K562 (cell line): Measurements from ENCODE around the gene PCNX3. TPM values are rescaled to one million over a fixed set of nuclear protein-coding genes. Genes with fewer than 3 reads are reported as not detected.
A peak's percentile ranks its signal among the peaks of the same experiment; 100 is the strongest.

ENCODE experiments used
- CCAR2 ChIP-seq: fragments of 200-400 bp; formaldehyde crosslinking; IDR thresholded peaks from 2 replicates; pipeline ENCODE4 v1.6.1; 2017; ENCODE audit warnings: mild to moderate bottlenecking, low read depth, low read length
- CHD4 ChIP-seq: fragments of 200-600 bp; sonication (generic); IDR thresholded peaks from 3 replicates; pipeline ENCODE4 v1.6.1; 2012; ENCODE audit warnings: low read depth, mild to moderate bottlenecking, mixed read lengths, low read length, inconsistent platforms; ENCODE audit not compliant: insufficient read depth, insufficient replicate concordance, poor library complexity, severe bottlenecking
- ELF4 ChIP-seq: fragments of 450-650 bp; formaldehyde crosslinking; IDR thresholded peaks from 2 replicates; pipeline ENCODE4 v1.4.0; 2022; ENCODE audit warnings: missing genetic modification characterization
- HDAC3 ChIP-seq: fragments of 450-650 bp; IDR thresholded peaks from 2 replicates; pipeline ENCODE4 v1.6.1; 2018; ENCODE audit warnings: borderline replicate concordance, mild to moderate bottlenecking, moderate library complexity; ENCODE audit not compliant: partially characterized antibody
- HNRNPK ChIP-seq: fragments of 200-400 bp; formaldehyde crosslinking; IDR thresholded peaks from one replicate; pipeline ENCODE4 v1.6.1; 2018; ENCODE audit warnings: mild to moderate bottlenecking, low read depth, low read length; ENCODE audit not compliant: poor library complexity, severe bottlenecking
- HOXB6 ChIP-seq: fragments of 250-450 bp; sonication (Bioruptor Pico); IDR thresholded peaks from 2 replicates; pipeline ENCODE4 v1.5.1; 2022; ENCODE audit warnings: mild to moderate bottlenecking, borderline replicate concordance
- KDM1A ChIP-seq, 2 experiments: fragments of 450-650 bp; IDR thresholded peaks; 2 replicates each; pipeline ENCODE4 v1.6.1; 2016; ENCODE audit warnings: mild to moderate bottlenecking in 2 of 2
- LCOR ChIP-seq: sonication (generic); formaldehyde crosslinking; IDR thresholded peaks from 2 replicates; pipeline ENCODE4 v1.8.0; 2022; ENCODE audit warnings: mild to moderate bottlenecking, missing genetic modification reagents
- MCM3 ChIP-seq: fragments of 450-650 bp; IDR thresholded peaks from 2 replicates; pipeline ENCODE4 v1.6.1; 2016
- SMARCA5 ChIP-seq: fragments of 450-650 bp; IDR thresholded peaks from 2 replicates; pipeline ENCODE4 v1.6.1; 2016
- SNRNP70 ChIP-seq: fragments of 200-400 bp; formaldehyde crosslinking; optimal IDR thresholded peaks from 2 replicates; pipeline ENCODE3; 2017; ENCODE audit warnings: low read depth, low read length
- TEAD2 ChIP-seq: fragments of 450-650 bp; IDR thresholded peaks from 2 replicates; pipeline ENCODE4 v1.6.1; 2016; ENCODE audit warnings: missing genetic modification characterization, control low read depth, missing compliant biosample characterization
- TSC22D4 ChIP-seq: fragments of 450-650 bp; IDR thresholded peaks from 2 replicates; pipeline ENCODE4 v1.6.1; 2016; ENCODE audit warnings: missing genetic modification characterization, missing biosample characterization, control low read depth
- ZFX ChIP-seq: sonication (generic); formaldehyde crosslinking; IDR thresholded peaks from 2 replicates; pipeline ENCODE4 v1.8.0; 2022; ENCODE audit warnings: mild to moderate bottlenecking, missing genetic modification reagents, moderate library complexity
- ZNF224 ChIP-seq: sonication (generic); formaldehyde crosslinking; IDR thresholded peaks from 2 replicates; pipeline ENCODE4 v1.8.0; 2022; ENCODE audit warnings: mild to moderate bottlenecking, missing genetic modification reagents
- ZZZ3 ChIP-seq: fragments of 450-650 bp; IDR thresholded peaks from 2 replicates; pipeline ENCODE4 v1.6.1; 2016; ENCODE audit warnings: antibody characterized with exemption, mild to moderate bottlenecking, moderate library complexity
- polyA plus RNA-seq, 8 experiments: library from polyadenylated mRNA; depleted of rRNA in 4 of 8; stranded (reverse) in 5 of 8; unstranded in 3 of 8; fragments of >200 nt; fragmentation: Nextera tagmentation in 2 of 8; fragmentation: Illumina TruSeq in 1 of 8; extraction: Ambion mirVana in 2 of 8; extraction: Trizol in 1 of 8; gene quantifications; 2 replicates each; pipeline versions ENCODE4 v1.2.1 to v1.2.3, GENCODE V29; 2011 to 2014; ENCODE audit warnings: inconsistent platforms in 1 of 8, missing spikeins in 1 of 8
- total RNA-seq, 7 experiments: library from RNA; depleted of rRNA in 6 of 7; stranded (reverse); fragments of >200 nt in 6 of 7; fragmentation: Illumina TruSeq in 2 of 7; extraction: Trizol in 2 of 7; gene quantifications; 2 replicates each; pipeline versions ENCODE4 v1.2.1 to v1.2.3, GENCODE V29; 2011 to 2021; ENCODE audit warnings: low replicate concordance in 1 of 7
- TF ChIP-seq, protein P1 (sequence below): sonication (generic); formaldehyde crosslinking; IDR thresholded peaks from 2 replicates; pipeline ENCODE4 v1.8.0; 2022; ENCODE audit warnings: missing genetic modification reagents, mild to moderate bottlenecking, moderate library complexity, borderline replicate concordance
- TF ChIP-seq, protein P2 (sequence below), 2 experiments: fragments of 200-800 bp in 1 of 2; sonication (Bioruptor generic) in 1 of 2; sonication (generic) in 1 of 2; formaldehyde crosslinking in 1 of 2; IDR thresholded peaks in 1 of 2; conservative IDR thresholded peaks in 1 of 2; 2 replicates each; pipeline versions ENCODE4 v1.5.0 to v1.6.1; 2016 to 2020; ENCODE audit warnings: missing compliant biosample characterization in 1 of 2, missing genetic modification characterization in 1 of 2, missing genetic modification reagents in 1 of 2
- TF ChIP-seq, protein P3 (sequence below): fragments of 250-450 bp; sonication (Bioruptor Pico); IDR thresholded peaks from 2 replicates; pipeline ENCODE4 v1.6.1; 2021; ENCODE audit warnings: mild to moderate bottlenecking
- TF ChIP-seq, protein P4 (sequence below): fragments of 450-650 bp; formaldehyde crosslinking; conservative IDR thresholded peaks from 2 replicates; pipeline ENCODE4 v1.4.0; 2022; ENCODE audit warnings: mild to moderate bottlenecking, missing genetic modification characterization
- TF ChIP-seq, protein P5 (sequence below): fragments of 250-450 bp; sonication (Bioruptor Pico); IDR thresholded peaks from 2 replicates; pipeline ENCODE4 v1.5.0; 2022; ENCODE audit warnings: mild to moderate bottlenecking

PCNX3 gene
- total and polyA plus RNA-seq, 9 of the 15 experiments (the other 6 are each of a cell fraction or from before 2014, with no cell fraction given): 0.11 to 47.8 (median 12.8) TPM

DNA sequence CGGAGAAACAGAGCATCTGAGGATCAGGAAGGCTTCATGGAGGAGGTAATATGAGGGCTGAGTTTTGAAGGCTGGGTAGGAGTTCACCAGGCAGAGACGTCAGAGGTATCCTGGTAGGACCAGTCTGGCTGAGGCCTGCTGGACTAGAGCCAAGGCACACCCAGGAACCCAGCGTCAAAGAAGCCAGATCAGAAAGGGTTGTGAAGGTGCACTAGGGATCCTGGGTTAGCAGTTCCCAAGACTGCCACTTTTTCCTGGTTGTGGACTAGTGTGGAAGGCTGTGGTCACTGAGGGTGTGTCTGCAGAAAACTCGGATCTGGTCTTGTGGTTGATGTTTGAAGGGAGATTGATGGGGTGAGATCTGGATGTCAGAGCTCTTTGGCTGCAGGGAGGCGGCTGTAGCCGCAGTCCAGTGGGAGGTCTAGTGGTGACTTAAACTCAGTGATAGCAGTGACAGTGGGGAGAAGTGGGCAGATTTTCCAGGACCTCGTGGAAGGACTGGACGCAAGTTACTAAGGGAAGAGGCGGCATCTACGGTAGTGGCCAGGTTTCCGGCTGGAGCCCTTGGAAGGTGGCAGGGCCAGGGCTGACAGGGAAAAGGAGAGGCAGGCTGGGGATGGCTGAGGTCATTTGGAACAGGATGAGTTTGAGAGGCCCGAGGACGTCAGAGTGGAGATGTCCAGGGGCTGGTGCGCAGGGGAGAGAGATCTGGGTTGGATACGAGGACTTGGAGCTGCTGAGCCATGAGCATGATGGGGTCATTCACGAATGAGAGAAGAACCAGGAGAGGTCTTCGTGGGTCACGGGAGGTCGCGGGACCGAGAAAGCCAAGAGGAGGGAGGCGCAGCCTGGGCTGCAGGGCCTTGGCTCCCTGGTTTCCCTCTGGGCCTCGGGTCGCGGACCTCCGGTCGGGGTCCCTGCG lies 36.3 kb downstream of the PCNX3 start (continued):
- TF ChIP-seq, protein P1, sequence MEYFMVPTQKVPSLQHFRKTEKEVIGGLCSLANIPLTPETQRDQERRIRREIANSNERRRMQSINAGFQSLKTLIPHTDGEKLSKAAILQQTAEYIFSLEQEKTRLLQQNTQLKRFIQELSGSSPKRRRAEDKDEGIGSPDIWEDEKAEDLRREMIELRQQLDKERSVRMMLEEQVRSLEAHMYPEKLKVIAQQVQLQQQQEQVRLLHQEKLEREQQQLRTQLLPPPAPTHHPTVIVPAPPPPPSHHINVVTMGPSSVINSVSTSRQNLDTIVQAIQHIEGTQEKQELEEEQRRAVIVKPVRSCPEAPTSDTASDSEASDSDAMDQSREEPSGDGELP (CRISPR knock-in tag): peak; percentile 44; the same call in 1 of the 2 replicates
- TF ChIP-seq ZNF224 (CRISPR knock-in tag): no peak
- TF ChIP-seq, protein P2, sequence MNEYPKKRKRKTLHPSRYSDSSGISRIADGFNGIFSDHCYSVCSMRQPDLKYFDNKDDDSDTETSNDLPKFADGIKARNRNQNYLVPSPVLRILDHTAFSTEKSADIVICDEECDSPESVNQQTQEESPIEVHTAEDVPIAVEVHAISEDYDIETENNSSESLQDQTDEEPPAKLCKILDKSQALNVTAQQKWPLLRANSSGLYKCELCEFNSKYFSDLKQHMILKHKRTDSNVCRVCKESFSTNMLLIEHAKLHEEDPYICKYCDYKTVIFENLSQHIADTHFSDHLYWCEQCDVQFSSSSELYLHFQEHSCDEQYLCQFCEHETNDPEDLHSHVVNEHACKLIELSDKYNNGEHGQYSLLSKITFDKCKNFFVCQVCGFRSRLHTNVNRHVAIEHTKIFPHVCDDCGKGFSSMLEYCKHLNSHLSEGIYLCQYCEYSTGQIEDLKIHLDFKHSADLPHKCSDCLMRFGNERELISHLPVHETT (CRISPR knock-in tag; conservative IDR thresholded peaks at IDR 0.05 in 1 of 2, IDR thresholded peaks at IDR 0.05 in 1 of 2): no peak
- TF ChIP-seq CCAR2: no peak
- TF ChIP-seq HDAC3: no peak
- TF ChIP-seq, protein P3, sequence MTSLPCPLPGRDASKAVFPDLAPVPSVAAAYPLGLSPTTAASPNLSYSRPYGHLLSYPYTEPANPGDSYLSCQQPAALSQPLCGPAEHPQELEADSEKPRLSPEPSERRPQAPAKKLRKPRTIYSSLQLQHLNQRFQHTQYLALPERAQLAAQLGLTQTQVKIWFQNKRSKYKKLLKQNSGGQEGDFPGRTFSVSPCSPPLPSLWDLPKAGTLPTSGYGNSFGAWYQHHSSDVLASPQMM (CRISPR knock-in tag): no peak
- TF ChIP-seq, protein P4, sequence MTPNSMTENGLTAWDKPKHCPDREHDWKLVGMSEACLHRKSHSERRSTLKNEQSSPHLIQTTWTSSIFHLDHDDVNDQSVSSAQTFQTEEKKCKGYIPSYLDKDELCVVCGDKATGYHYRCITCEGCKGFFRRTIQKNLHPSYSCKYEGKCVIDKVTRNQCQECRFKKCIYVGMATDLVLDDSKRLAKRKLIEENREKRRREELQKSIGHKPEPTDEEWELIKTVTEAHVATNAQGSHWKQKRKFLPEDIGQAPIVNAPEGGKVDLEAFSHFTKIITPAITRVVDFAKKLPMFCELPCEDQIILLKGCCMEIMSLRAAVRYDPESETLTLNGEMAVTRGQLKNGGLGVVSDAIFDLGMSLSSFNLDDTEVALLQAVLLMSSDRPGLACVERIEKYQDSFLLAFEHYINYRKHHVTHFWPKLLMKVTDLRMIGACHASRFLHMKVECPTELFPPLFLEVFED (CRISPR knock-in tag): 0 out of 2 replicates have a peak, but pooled peaks have one; percentile 21
- TF ChIP-seq SMARCA5: 0 out of 2 replicates have a peak, but pooled peaks have one; percentile 35
- TF ChIP-seq LCOR: peak; percentile 73; the same call in 1 of the 2 replicates
- peak; percentile 12; the same call in 1 of the 2 replicates for TF ChIP-seq ELF4 (CRISPR knock-in tag)
- TF ChIP-seq TEAD2: no peak
- TF ChIP-seq ZFX (CRISPR knock-in tag): no peak
- no peak for TF ChIP-seq HNRNPK
- TF ChIP-seq SNRNP70: no peak
- no peak for TF ChIP-seq TSC22D4
- TF ChIP-seq ZZZ3: no peak
- 0 out of 2 replicates have a peak, but pooled peaks have one; percentile 14 for TF ChIP-seq HOXB6 (CRISPR knock-in tag)
- TF ChIP-seq, protein P5, sequence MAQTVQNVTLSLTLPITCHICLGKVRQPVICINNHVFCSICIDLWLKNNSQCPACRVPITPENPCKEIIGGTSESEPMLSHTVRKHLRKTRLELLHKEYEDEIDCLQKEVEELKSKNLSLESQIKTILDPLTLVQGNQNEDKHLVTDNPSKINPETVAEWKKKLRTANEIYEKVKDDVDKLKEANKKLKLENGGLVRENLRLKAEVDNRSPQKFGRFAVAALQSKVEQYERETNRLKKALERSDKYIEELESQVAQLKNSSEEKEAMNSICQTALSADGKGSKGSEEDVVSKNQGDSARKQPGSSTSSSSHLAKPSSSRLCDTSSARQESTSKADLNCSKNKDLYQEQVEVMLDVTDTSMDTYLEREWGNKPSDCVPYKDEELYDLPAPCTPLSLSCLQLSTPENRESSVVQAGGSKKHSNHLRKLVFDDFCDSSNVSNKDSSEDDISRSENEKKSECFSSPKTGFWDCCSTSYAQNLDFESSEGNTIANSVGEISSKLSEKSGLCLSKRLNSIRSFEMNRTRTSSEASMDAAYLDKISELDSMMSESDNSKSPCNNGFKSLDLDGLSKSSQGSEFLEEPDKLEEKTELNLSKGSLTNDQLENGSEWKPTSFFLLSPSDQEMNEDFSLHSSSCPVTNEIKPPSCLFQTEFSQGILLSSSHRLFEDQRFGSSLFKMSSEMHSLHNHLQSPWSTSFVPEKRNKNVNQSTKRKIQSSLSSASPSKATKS (CRISPR knock-in tag): no peak
- no peak for TF ChIP-seq MCM3
- no peak for TF ChIP-seq CHD4
- TF ChIP-seq KDM1A (IDR thresholded peaks at IDR 0.05): no peak
